Measurements from ENCODE around the gene CALML4.
"Not testable (repeated sequence)": the region's sequence is repeated elsewhere in the genome, so short reads cannot be mapped to it uniquely, and the experiment has no call there.

The CALML4 gene

DNA sequence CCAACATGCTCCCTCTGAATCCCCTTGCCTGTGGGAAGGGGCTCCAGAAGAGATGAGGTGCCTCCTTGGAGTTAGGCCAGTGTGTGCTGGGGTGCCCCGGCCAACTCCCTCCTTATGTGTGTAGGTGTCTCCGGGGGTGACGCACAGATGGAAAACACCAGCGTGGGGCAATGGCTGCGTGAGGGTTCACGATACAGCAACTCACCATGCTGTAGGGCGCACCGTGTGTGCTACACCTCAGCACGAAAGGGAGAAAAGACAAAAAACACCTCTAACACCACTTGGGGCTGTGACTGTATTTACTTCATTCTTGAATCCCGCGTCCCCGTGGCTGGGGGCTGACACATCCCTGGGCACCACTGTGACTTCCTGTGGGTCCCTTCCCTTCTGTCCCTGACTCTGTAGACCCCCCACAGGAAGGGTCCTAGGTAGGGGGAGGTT lies 1.6 kb upstream of the CALML4 start:
- DNase-seq (ENCODE audit: low read depth in 2 of 2), result no peak
- H3K4me3 ChIP-seq (replicated peaks in 1 of 2; ENCODE audit: low read depth in 2 of 2, low read length in 2 of 2), result no peak overlapping the region

DNA sequence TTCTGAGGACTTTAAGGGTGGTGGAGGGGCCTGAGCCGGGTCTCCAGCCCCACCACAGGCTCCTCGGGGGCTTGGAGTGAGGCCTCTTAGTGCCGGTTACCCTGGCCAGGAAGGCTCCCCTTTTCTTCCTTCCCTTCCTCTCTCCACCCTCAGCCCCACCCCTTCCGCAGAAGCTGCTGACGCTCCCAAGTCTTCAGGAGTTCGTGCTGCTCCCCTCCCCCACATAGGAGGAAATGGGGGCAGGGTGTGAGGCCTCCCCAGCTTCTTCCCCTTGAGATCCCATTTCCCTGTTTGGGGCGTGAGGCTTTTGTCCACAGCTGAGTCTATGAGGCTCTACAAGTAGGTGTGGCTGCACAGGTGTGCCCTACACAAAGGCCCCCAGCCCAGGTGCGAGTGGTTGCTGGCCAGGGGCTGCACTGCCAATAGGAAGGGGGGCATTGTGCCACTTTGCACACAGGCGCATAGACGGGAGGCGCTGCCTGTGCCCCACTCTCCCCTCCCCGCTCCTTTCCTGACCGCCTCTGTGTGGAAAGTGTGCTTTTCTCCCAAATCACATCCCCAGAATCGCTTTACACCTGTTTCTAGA lies 915 bp upstream of the CALML4 start:
- no peak for DNase-seq (ENCODE audit: low read depth in 2 of 2)
- H3K4me3 ChIP-seq (replicated peaks in 1 of 2; ENCODE audit: low read depth in 2 of 2, low read length in 2 of 2), result no peak overlapping the region
- TF ChIP-seq, protein P1, sequence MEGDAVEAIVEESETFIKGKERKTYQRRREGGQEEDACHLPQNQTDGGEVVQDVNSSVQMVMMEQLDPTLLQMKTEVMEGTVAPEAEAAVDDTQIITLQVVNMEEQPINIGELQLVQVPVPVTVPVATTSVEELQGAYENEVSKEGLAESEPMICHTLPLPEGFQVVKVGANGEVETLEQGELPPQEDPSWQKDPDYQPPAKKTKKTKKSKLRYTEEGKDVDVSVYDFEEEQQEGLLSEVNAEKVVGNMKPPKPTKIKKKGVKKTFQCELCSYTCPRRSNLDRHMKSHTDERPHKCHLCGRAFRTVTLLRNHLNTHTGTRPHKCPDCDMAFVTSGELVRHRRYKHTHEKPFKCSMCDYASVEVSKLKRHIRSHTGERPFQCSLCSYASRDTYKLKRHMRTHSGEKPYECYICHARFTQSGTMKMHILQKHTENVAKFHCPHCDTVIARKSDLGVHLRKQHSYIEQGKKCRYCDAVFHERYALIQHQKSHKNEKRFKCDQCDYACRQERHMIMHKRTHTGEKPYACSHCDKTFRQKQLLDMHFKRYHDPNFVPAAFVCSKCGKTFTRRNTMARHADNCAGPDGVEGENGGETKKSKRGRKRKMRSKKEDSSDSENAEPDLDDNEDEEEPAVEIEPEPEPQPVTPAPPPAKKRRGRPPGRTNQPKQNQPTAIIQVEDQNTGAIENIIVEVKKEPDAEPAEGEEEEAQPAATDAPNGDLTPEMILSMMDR (IDR thresholded peaks at IDR 0.05; ENCODE audit: low read depth, low read length), result no peak

More for the DNA sequence above, 1.6 kb upstream of the CALML4 start:
- TF ChIP-seq, protein P1 (IDR thresholded peaks at IDR 0.05; ENCODE audit: low read depth, low read length), result no peak

DNA sequence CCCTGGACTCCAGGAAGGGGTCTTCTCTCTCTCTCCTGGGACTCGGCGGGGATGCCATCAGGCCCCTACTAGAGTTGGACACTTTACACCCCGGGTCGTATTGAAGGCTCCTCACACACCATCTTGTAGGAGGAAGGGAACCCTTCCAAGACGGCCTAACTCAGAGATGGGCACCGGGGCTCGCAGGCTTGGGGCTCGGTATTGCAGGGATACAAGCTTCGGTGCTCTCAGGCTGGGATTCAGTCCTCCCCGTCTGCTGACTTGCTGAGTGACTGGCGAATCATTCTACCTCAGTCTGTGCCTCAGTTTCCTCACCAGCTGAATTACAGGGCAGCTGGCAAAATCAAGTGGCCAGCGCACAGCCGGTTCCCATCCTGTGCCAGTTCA lies 419 bp upstream of the CALML4 start:
- TF ChIP-seq, protein P1 (IDR thresholded peaks at IDR 0.05; ENCODE audit: low read depth, low read length), result no peak
- no peak overlapping the region for H3K4me3 ChIP-seq (replicated peaks in 1 of 2; ENCODE audit: low read depth in 2 of 2, low read length in 2 of 2)

DNA sequence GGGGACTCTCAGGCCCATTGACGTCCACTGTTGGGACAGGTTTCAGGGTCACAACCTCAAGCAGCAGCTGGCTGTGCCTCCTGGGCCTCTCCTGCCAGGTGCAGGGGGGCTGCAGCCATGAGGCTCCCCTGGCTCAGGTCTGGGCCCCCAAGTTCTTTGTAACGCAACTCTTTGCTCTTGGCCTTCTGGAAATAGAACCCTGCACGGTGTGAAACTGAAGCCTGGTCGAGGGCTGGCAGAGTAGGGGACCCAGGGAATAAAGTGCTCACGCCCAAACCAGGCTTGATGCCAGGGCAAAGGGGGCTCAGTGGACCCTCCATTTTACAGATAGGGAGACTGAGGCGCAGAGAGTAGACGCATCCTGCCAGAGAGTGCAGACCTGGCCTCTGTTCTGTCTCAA lies 771 bp downstream of the CALML4 start:
- TF ChIP-seq, protein P1 (IDR thresholded peaks at IDR 0.05; ENCODE audit: low read depth, low read length), result no peak
- no peak overlapping the region for H3K4me3 ChIP-seq (replicated peaks in 1 of 2; ENCODE audit: low read depth in 2 of 2, low read length in 2 of 2)
- DNase-seq (ENCODE audit: low read depth in 2 of 2), result no peak

More for the DNA sequence above, 419 bp upstream of the CALML4 start:
- no peak for DNase-seq (ENCODE audit: low read depth in 2 of 2)

DNA sequence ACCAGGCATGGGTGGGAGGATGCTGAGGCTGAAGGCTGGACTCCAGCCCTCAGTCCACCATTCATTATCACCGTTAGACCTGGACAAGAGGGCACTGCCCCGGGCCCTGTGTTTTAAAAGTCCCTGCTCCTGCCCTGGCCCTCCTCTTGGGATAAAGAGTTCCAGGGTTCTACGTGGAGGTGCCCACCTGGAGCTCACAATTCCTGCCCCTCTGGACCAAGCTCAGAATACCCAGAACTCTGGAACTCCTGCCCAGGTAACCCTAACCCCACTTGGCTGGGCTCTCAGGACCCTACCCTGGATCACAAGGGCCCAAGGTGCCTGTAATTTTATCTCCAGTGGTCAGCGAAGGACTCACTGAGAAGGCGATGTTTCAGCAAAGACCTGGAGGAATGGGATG lies 1.2 kb downstream of the CALML4 start:
- TF ChIP-seq, protein P1 (IDR thresholded peaks at IDR 0.05; ENCODE audit: low read depth, low read length), result no peak
- no peak for DNase-seq (ENCODE audit: low read depth in 2 of 2)
- H3K4me3 ChIP-seq (replicated peaks in 1 of 2; ENCODE audit: low read depth in 2 of 2, low read length in 2 of 2), result no peak overlapping the region

DNA sequence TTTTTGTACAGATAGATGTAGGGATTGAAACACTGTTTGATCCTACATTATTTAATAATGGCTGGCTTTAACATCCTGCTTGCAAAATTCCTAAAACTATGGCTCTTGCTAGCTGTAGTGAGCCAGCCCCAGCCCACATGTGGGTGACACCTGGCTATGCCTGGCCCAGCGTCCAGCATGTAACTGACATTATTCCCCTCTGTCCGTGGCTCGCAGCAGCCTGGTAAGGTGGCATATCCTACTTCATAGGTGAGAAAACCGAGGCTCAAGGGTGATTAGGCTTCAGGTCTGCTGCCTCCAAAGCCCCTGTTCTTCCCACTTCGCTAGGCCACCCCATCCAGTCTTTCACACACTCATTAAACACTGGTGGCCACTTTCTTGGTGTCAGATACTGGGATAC lies 1.6 kb downstream of the CALML4 start:
- TF ChIP-seq, protein P1 (IDR thresholded peaks at IDR 0.05; ENCODE audit: low read depth, low read length), result no peak
- DNase-seq (ENCODE audit: low read depth in 2 of 2), result no peak
- no peak overlapping the region for H3K4me3 ChIP-seq (replicated peaks in 1 of 2; ENCODE audit: low read depth in 2 of 2, low read length in 2 of 2)

DNA sequence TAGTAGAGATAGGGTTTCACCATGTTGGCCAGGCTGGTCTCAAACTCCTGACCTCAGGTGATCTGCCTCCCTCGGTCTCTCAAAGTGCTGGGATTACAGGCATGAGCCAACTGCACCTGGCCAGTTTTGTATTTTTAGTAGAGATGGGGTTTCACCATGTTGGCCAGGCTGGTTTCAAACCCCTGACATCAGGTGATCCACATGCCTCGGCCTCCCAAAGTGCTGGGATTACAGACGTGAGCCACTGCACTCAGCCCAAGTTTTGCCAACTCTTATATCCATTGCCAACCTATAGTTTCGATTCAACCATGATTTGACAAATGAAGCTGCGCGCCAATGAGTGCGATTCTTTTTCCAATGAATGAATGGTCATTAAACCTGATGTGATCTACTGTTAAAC lies 2.1 kb downstream of the CALML4 start:
- not testable (repeated sequence) for DNase-seq (ENCODE audit: low read depth in 2 of 2); H3K4me3 ChIP-seq (replicated peaks in 1 of 2; ENCODE audit: low read depth in 2 of 2, low read length in 2 of 2)
